Astrocyte (in vitro differentiated cells and primary cell): ENCODE data around the gene OVCA2. TPM values are rescaled to one million over a fixed set of nuclear protein-coding genes. Genes with fewer than 3 reads are reported as not detected.

Source experiments
- DNase-seq: peaks from one replicate; pipeline ENCODE4 v3.0.0-alpha.2; 2010; ENCODE audit warnings: low read depth
- FAIRE-seq: peaks from 2 replicates; lab custom pipeline; 2011; peaks lifted over from hg19 to GRCh38; lab: Jason Lieb, UNC
- H2AFZ ChIP-seq: 2 replicates; pipeline ENCODE4 v1.6.0; 2012; ENCODE audit warnings: low read depth, low read length, inconsistent platforms
- H3K27ac ChIP-seq: 2 replicates; pipeline ENCODE4 v1.5.1; 2011; ENCODE audit warnings: low read depth, low read length, inconsistent platforms
- H3K27me3 ChIP-seq: 2 replicates; pipeline ENCODE4 v1.6.0; 2011; ENCODE audit warnings: low read length, inconsistent platforms; ENCODE audit not compliant: insufficient read depth
- H3K36me3 ChIP-seq: 2 replicates; pipeline ENCODE4 v1.5.1; 2011; ENCODE audit warnings: low read length, inconsistent platforms; ENCODE audit not compliant: insufficient read depth
- H3K4me1 ChIP-seq: 2 replicates; pipeline ENCODE4 v1.5.1; 2011; ENCODE audit warnings: low read length, inconsistent platforms; ENCODE audit not compliant: insufficient read depth
- H3K4me2 ChIP-seq: 2 replicates; pipeline ENCODE4 v1.6.0; 2012; ENCODE audit warnings: low read length, inconsistent platforms
- H3K4me3 ChIP-seq: 2 replicates; pipeline ENCODE4 v1.5.1; 2011; ENCODE audit warnings: low read depth, mild to moderate bottlenecking, low read length, inconsistent platforms; ENCODE audit not compliant: insufficient read depth
- H3K79me2 ChIP-seq: 2 replicates; pipeline ENCODE4 v1.6.0; 2012; ENCODE audit warnings: mild to moderate bottlenecking, low read length, inconsistent platforms; ENCODE audit not compliant: insufficient read depth
- H3K9ac ChIP-seq: 2 replicates; pipeline ENCODE4 v1.6.0; 2012; ENCODE audit warnings: mild to moderate bottlenecking, low read length, inconsistent platforms
- H3K9me3 ChIP-seq: 2 replicates; pipeline ENCODE4 v1.5.1; 2012; ENCODE audit warnings: low read depth, mild to moderate bottlenecking, low read length, inconsistent platforms; ENCODE audit not compliant: insufficient read depth
- H4K20me1 ChIP-seq: 2 replicates; pipeline ENCODE4 v1.6.0; 2012; ENCODE audit warnings: low read length, inconsistent platforms; ENCODE audit not compliant: insufficient read depth
- H3K27ac Mint-ChIP-seq: one replicate; pipeline ENCODE4 v1.8.0; 2021; ENCODE audit warnings: mild to moderate bottlenecking, mixed read lengths; ENCODE audit not compliant: unreplicated experiment
- H3K27me3 Mint-ChIP-seq: one replicate; pipeline ENCODE4 v1.8.0; 2021; ENCODE audit warnings: low read depth, mixed read lengths; ENCODE audit not compliant: unreplicated experiment
- H3K36me3 Mint-ChIP-seq: one replicate; pipeline ENCODE4 v1.8.0; 2021; ENCODE audit warnings: low read depth, mixed read lengths; ENCODE audit not compliant: unreplicated experiment
- H3K4me1 Mint-ChIP-seq: one replicate; pipeline ENCODE4 v1.8.0; 2021; ENCODE audit warnings: low read depth, mixed read lengths; ENCODE audit not compliant: unreplicated experiment
- H3K4me3 Mint-ChIP-seq: one replicate; pipeline ENCODE4 v1.8.0; 2021; ENCODE audit warnings: mild to moderate bottlenecking, moderate library complexity, mixed read lengths; ENCODE audit not compliant: unreplicated experiment
- H3K9me3 Mint-ChIP-seq: one replicate; pipeline ENCODE4 v1.8.0; 2021; ENCODE audit warnings: mild to moderate bottlenecking, mixed read lengths; ENCODE audit not compliant: unreplicated experiment
- EZH2 ChIP-seq: IDR thresholded peaks from 2 replicates; pipeline ENCODE4 v1.6.1; 2012; ENCODE audit warnings: mild to moderate bottlenecking, low read length, inconsistent platforms; ENCODE audit not compliant: insufficient read depth
- total RNA-seq: library from RNA; stranded (reverse); gene quantifications from 2 replicates; pipeline ENCODE4 v1.2.1, GENCODE V29; 2021
- TF ChIP-seq, protein P1 (sequence below): IDR thresholded peaks from 2 replicates; pipeline ENCODE4 v1.5.1; 2011; ENCODE audit warnings: low read depth, mild to moderate bottlenecking, inconsistent platforms, low read length, moderate library complexity; ENCODE audit not compliant: insufficient read depth

Gene OVCA2
- total RNA-seq, 1 donor from 2014 or later = 36.8 TPM

DNA sequence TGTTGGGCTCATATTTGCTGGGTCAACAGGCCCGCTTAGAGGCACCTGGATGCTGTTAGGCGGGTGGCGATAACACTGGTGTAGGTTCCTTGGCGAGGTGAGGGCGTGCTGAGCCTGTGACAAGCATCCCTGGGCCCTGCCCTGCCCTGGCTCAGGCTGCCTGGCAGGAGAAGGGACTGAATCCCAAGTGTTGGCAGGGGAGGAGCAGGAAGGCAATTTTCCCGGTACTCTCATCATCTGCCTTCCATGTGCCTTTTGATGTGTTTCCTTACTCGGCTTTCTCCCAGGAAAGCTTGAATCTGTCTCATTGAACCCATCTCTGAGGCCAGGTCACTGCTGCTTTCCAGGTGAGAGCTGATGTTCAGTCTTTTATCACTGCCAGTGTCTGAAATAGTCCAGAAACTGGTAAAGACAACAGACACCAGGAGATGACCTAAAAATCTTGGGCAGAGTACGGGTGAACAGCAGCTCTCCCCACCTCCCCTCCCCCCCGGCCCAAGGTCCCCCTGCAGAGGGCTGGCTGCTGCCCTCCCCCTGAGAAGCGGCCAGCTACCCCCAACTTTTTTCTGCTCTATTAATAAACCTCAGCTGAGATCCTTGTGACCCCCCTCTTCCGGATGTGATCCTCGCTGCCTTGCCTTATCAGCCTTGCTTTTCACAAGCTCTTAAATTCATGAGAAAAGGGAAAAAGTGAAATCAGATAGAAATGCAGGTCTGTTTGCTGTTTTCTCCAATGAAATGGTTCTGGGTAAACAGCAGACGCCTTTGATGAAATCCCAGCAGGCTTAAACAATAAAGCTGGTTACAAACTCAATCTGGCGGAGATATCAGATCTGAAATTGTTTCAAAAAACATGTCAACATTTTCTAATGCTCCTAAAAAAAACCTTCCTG is 45.7 kb upstream of the OVCA2 start:
- H3K4me1 ChIP-seq = peaks cover 9% of the 10 kb centered on the region
- H3K27me3 ChIP-seq = no peaks in the 10 kb centered on the region
- FAIRE-seq (no peak), DNase-seq (no peak)
- H3K4me3 Mint-ChIP-seq = no peak overlapping the region
- H3K36me3 ChIP-seq = no peaks in the 10 kb centered on the region
- no peaks in the 10 kb centered on the region for H4K20me1 ChIP-seq
- peaks cover 24% of the 10 kb centered on the region for H3K27me3 Mint-ChIP-seq
- H2AFZ ChIP-seq = no peak overlapping the region
- no peak overlapping the region for H3K4me2 ChIP-seq
- TF ChIP-seq, protein P1, sequence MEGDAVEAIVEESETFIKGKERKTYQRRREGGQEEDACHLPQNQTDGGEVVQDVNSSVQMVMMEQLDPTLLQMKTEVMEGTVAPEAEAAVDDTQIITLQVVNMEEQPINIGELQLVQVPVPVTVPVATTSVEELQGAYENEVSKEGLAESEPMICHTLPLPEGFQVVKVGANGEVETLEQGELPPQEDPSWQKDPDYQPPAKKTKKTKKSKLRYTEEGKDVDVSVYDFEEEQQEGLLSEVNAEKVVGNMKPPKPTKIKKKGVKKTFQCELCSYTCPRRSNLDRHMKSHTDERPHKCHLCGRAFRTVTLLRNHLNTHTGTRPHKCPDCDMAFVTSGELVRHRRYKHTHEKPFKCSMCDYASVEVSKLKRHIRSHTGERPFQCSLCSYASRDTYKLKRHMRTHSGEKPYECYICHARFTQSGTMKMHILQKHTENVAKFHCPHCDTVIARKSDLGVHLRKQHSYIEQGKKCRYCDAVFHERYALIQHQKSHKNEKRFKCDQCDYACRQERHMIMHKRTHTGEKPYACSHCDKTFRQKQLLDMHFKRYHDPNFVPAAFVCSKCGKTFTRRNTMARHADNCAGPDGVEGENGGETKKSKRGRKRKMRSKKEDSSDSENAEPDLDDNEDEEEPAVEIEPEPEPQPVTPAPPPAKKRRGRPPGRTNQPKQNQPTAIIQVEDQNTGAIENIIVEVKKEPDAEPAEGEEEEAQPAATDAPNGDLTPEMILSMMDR = no peak
- TF ChIP-seq EZH2 = no peak
- no peaks in the 10 kb centered on the region for H3K36me3 Mint-ChIP-seq
- H3K4me1 Mint-ChIP-seq = peaks cover 15% of the 10 kb centered on the region
- H3K9me3 ChIP-seq = no peaks in the 10 kb centered on the region
- peaks cover 5% of the 10 kb centered on the region for H3K9me3 Mint-ChIP-seq
- no peak overlapping the region for H3K27ac Mint-ChIP-seq
- H3K79me2 ChIP-seq = no peaks in the 10 kb centered on the region
- no peak overlapping the region for H3K4me3 ChIP-seq
- no peak overlapping the region for H3K27ac ChIP-seq
- H3K9ac ChIP-seq = no peak overlapping the region

DNA sequence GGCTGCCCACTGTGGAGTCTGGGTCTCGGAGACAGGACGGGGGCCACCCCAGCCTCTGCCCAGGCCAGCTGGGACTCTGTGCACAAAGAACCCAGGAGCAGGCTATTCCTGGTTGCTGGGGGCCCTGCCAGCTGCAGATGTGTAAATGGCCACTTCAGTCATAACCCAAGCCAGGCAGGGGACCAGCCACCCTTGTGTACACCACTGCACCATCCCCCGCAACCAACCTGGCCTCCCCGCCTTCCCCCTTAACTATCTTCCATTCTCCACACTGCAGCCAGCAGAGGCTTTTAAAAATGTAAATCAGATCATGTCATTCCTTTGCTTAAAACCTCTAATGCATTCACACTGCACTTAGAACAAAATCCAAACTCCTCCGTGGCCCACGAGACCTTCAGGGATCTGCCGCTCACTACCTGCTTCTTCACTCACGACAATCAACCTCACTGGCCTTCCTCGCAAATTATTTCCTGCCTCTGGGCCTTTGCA is 45.0 kb upstream of the OVCA2 start:
- Histone ChIP-seq H3K9ac (no peak overlapping the region), H4K20me1 (no peaks in the 10 kb centered on the region), H3K4me1 (peaks cover 9% of the 10 kb centered on the region), H3K36me3 (no peaks in the 10 kb centered on the region), H3K9me3 (no peaks in the 10 kb centered on the region), H3K79me2 (no peaks in the 10 kb centered on the region), H3K4me3 (no peak overlapping the region), H3K27ac (no peak overlapping the region), H3K27me3 (no peaks in the 10 kb centered on the region), H3K4me2 (no peak overlapping the region), H2AFZ (no peak overlapping the region)
- Mint-ChIP-seq H3K4me1 (peaks cover 15% of the 10 kb centered on the region), H3K9me3 (peaks cover 5% of the 10 kb centered on the region), H3K27ac (peak overlapping the region; percentile 82), H3K27me3 (peaks cover 19% of the 10 kb centered on the region), H3K4me3 (peak overlapping the region; percentile 41), H3K36me3 (no peaks in the 10 kb centered on the region)
- FAIRE-seq = no peak
- no peak for DNase-seq
- TF ChIP-seq, protein P1 = no peak
